ENCODE results near the gene PRDM1.

PRDM1 gene

DNA sequence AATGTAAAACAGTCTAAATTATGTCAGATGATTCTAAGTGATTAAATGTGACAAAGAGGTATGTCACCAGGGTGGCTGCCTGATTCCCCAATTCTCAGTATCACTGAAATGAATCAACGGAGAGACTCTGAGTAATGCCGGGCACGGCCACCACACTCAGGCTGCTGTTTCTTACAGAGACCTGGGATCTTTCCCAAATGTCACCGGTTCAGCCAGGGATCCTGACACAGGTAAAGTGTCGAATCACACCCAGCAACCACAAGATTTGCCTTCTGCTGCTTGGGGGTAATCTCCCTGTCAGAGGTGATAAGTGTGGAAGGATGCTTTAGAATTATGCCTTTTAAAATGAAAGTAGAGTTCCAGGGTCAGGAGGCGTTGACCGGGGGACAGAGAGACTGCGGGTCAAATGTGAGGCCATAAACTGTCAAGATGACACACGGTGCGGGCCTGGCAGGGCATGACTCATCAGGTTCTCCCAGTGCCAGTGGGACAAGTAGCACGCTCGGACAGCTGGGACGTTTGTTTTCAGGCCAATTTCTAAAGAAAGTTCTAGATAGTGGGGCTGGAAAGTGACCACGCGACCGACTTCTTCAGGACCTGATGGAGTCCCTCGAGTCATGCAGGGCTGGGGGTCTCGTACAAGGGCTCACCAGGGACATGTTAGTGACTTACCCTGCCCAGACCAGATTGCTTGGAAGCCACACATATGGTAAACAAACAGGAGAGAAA is 48.9 kb downstream of the PRDM1 start:
- Histone ChIP-seq H3K9ac (ENCODE audit: low read length in 5 of 5) (no peak overlapping the region), H3K4me3 (ENCODE audit: low read depth in 1 of 5, low read length in 5 of 5) (peak overlapping the region in 1 of 5 donors; percentile 9), H3K4me1 (ENCODE audit: control insufficient read depth in 5 of 5, insufficient read depth in 5 of 5, low read length in 5 of 5) (peaks cover 0 to 4% (median 0%) of the 10 kb centered on the region in 5 donors), H3K27me3 (ENCODE audit: control insufficient read depth in 5 of 5, insufficient read depth in 4 of 5, low read length in 5 of 5) (peaks cover 0 to 3% (median 0%) of the 10 kb centered on the region in 5 donors), H3K9me3 (ENCODE audit: control insufficient read depth in 5 of 5, low read length in 5 of 5) (no peaks in the 10 kb centered on the region), H3K27ac (ENCODE audit: low read depth, low read length) (no peak overlapping the region), H3K36me3 (ENCODE audit: control insufficient read depth in 5 of 5, insufficient read depth in 5 of 5, low read length in 5 of 5) (no peaks in the 10 kb centered on the region)

DNA sequence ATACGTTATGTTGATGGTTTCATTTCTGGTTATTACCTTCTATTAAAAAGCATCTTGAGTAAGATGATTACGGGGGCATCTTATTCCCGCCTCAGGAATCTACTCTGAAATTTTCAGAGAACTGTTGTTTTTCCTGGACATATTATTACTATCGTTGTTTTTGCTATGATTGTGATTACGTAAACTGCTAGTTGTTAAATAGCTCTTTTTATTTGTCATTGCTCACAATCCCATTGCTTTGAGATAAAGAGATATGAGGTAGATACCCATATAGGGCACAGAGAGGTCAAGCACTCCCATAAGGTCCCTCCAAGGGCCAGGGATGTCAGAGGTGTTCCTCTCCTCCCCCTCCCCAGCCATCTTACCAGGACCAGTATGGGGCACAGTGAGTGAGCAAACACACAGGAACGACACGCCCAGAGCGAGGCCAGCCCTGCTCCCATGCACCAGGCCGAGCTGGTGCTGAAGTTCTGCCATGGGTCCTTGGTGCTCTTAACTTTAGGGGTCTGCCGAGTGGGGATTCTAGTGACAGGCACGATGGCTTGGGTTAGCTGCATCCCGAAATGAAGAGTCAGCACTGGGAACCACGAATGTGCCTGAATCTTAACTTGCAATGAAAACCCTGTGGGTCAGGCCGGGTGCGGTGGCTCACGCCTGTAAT is 49.9 kb downstream of the PRDM1 start:
- no peak overlapping the region for H3K27ac ChIP-seq (ENCODE audit: low read depth, low read length)

DNA sequence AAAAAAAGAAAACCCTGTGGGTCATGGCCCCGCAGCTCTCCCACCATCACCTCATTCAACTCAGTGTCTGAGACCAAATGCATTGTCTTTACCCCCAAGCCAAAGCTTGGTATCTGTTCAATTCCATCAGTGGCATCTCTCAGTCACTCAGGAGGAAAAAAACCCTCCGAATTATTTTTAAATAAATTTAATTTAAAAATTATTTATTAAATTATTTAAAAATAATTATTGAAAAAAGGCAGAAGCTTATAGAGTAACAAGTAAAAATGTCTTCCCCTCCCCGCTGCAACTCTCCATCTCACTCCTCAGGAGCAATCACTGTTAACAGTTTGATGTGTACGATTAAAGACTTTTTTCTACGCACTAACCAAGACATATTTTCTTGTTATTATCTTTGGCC is 50.7 kb downstream of the PRDM1 start:
- Histone ChIP-seq H3K4me1 (ENCODE audit: control insufficient read depth in 5 of 5, insufficient read depth in 5 of 5, low read length in 5 of 5) (peaks cover 0 to 4% (median 0%) of the 10 kb centered on the region in 5 donors), H3K27ac (ENCODE audit: low read depth, low read length) (no peak overlapping the region), H3K4me3 (ENCODE audit: low read depth in 1 of 5, low read length in 5 of 5) (no peak overlapping the region), H3K9me3 (ENCODE audit: control insufficient read depth in 5 of 5, low read length in 5 of 5) (no peaks in the 10 kb centered on the region), H3K27me3 (ENCODE audit: control insufficient read depth in 5 of 5, insufficient read depth in 4 of 5, low read length in 5 of 5) (peaks cover 0 to 3% (median 0%) of the 10 kb centered on the region in 5 donors), H3K36me3 (ENCODE audit: control insufficient read depth in 5 of 5, insufficient read depth in 5 of 5, low read length in 5 of 5) (no peaks in the 10 kb centered on the region), H3K9ac (ENCODE audit: low read length in 5 of 5) (no peak overlapping the region)

More for the DNA sequence above, 49.9 kb downstream of the PRDM1 start:
- peaks cover 0 to 4% (median 0%) of the 10 kb centered on the region in 5 donors for H3K4me1 ChIP-seq (ENCODE audit: control insufficient read depth in 5 of 5, insufficient read depth in 5 of 5, low read length in 5 of 5)
- H3K9ac ChIP-seq (ENCODE audit: low read length in 5 of 5) = no peak overlapping the region
- H3K4me3 ChIP-seq (ENCODE audit: low read depth in 1 of 5, low read length in 5 of 5) = no peak overlapping the region
- no peaks in the 10 kb centered on the region for H3K9me3 ChIP-seq (ENCODE audit: control insufficient read depth in 5 of 5, low read length in 5 of 5)
- no peaks in the 10 kb centered on the region for H3K36me3 ChIP-seq (ENCODE audit: control insufficient read depth in 5 of 5, insufficient read depth in 5 of 5, low read length in 5 of 5)
- H3K27me3 ChIP-seq (ENCODE audit: control insufficient read depth in 5 of 5, insufficient read depth in 4 of 5, low read length in 5 of 5) = peaks cover 0 to 3% (median 0%) of the 10 kb centered on the region in 5 donors

DNA sequence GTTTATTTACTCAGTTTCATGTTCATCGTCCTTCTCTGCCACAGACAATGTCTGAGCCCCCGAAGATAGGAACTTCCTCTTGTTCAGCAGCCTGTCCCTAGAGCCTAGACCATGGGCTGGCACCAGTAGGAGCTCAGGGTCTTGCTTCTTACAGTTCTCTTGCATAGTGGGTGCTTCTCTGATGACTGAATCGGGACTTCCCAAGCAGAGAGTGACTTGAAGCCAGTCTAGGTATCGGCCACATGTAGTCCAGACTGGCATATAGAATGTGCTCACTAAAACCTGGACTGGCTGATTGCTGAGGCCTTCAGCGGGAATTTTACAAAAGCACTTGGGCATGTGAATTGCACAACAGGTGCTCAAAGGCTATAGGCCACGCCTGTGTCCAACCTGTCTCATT is 52.0 kb downstream of the PRDM1 start:
- H3K9ac ChIP-seq (ENCODE audit: low read length in 5 of 5) = no peak overlapping the region
- peaks cover 0 to 3% (median 0%) of the 10 kb centered on the region in 5 donors for H3K27me3 ChIP-seq (ENCODE audit: control insufficient read depth in 5 of 5, insufficient read depth in 4 of 5, low read length in 5 of 5)
- H3K9me3 ChIP-seq (ENCODE audit: control insufficient read depth in 5 of 5, low read length in 5 of 5) = no peaks in the 10 kb centered on the region
- no peaks in the 10 kb centered on the region for H3K36me3 ChIP-seq (ENCODE audit: control insufficient read depth in 5 of 5, insufficient read depth in 5 of 5, low read length in 5 of 5)
- no peak overlapping the region for H3K4me3 ChIP-seq (ENCODE audit: low read depth in 1 of 5, low read length in 5 of 5)
- no peak overlapping the region for H3K27ac ChIP-seq (ENCODE audit: low read depth, low read length)
- peaks cover 0 to 4% (median 0%) of the 10 kb centered on the region in 5 donors for H3K4me1 ChIP-seq (ENCODE audit: control insufficient read depth in 5 of 5, insufficient read depth in 5 of 5, low read length in 5 of 5)

DNA sequence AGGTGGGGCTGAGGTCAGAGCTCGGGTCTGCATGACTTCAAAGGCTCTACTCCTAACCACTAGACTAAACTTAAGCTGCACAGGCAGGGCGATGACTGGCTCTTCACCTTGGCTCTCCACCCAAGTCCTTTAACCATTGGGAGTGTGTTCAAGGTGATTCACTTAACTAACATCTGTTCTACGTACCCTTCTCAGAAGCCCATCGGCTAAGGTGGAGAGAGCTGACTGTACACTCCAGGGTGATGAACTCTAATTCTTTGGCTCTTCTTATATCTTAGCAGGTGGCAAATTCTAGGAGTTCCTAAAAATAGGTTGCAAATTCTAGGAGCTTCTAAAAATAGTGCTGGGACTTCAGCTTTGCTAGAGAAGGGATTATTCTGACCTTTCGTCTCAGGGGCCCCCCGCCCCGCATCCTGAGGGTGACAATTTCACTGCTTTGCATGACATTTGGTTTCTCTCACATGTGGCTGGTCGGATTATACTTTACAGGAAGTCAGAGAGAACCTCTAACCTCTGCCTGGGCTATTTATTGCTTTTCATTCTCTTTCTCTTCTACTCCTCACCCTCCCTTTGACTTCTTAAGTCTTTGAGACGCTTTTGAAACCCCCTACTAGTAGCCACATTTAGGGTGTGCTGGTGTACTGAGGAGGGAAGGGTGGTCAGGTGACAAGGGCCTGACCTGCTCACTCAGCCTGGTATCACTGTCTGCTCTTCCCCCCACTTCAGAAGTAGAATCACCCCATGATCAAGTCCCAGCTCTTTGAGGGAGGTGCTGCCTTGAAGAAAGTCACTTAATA is 55.5 kb downstream of the PRDM1 start:
- no peaks in the 10 kb centered on the region for H3K4me1 ChIP-seq (ENCODE audit: control insufficient read depth in 5 of 5, insufficient read depth in 5 of 5, low read length in 5 of 5)
- no peak overlapping the region for H3K27ac ChIP-seq (ENCODE audit: low read depth, low read length)
- peaks cover 0 to 2% (median 0%) of the 10 kb centered on the region in 5 donors for H3K27me3 ChIP-seq (ENCODE audit: control insufficient read depth in 5 of 5, insufficient read depth in 4 of 5, low read length in 5 of 5)
- H3K9me3 ChIP-seq (ENCODE audit: control insufficient read depth in 5 of 5, low read length in 5 of 5) = no peaks in the 10 kb centered on the region
- no peak overlapping the region for H3K9ac ChIP-seq (ENCODE audit: low read length in 5 of 5)
- no peak overlapping the region for H3K4me3 ChIP-seq (ENCODE audit: low read depth in 1 of 5, low read length in 5 of 5)
- H3K36me3 ChIP-seq (ENCODE audit: control insufficient read depth in 5 of 5, insufficient read depth in 5 of 5, low read length in 5 of 5) = no peaks in the 10 kb centered on the region

DNA sequence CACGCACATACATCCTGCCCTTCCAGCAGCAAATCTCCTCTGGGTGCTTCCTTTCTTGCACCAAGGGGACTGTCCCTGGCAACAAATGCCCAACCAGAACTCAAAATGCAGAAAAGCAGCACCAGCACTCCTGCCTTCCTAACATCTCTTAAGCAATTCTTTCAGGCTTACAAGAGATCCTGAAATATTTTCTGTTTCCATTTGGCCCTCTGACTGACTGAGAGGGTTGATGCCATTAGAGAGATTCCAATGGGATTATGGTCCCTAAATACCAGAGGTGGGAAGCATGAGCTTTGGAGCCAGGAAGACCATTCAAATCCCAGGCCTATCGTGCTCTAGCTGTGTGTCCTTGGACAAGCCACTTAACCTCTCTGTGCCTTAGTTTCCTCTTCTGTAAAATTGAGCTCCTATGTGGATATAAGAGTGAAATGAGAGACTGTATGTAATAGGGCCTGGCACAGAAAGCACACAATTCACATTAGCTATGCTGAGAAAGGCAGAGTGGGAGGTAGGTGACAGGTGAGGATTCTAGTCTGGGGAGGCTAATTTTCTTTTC is 56.8 kb downstream of the PRDM1 start:
- Histone ChIP-seq H3K27me3 (ENCODE audit: control insufficient read depth in 5 of 5, insufficient read depth in 4 of 5, low read length in 5 of 5) (no peaks in the 10 kb centered on the region), H3K4me3 (ENCODE audit: low read depth in 1 of 5, low read length in 5 of 5) (no peak overlapping the region), H3K4me1 (ENCODE audit: control insufficient read depth in 5 of 5, insufficient read depth in 5 of 5, low read length in 5 of 5) (no peaks in the 10 kb centered on the region), H3K9ac (ENCODE audit: low read length in 5 of 5) (no peak overlapping the region), H3K27ac (ENCODE audit: low read depth, low read length) (no peak overlapping the region), H3K9me3 (ENCODE audit: control insufficient read depth in 5 of 5, low read length in 5 of 5) (no peaks in the 10 kb centered on the region), H3K36me3 (ENCODE audit: control insufficient read depth in 5 of 5, insufficient read depth in 5 of 5, low read length in 5 of 5) (no peaks in the 10 kb centered on the region)

DNA sequence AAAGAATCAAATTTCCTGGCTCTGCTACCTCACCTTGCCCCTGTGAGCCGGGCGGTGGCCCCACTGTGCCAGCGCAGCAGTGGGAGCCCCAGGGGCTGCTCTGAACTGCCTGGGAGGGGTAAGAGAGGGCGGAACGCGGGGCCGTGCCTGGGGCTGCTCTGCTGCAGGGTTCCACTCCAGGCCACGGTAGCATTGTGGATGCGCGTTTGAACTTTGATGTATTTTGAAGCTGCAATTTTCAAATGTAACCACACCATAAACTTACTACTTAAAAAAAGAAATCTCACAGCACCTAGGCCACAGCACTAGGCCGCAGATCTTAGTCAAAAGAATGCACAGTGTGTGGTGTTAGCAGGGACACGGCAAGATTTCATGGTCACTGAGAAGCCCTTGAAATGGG is 57.5 kb downstream of the PRDM1 start:
- Histone ChIP-seq H3K4me3 (ENCODE audit: low read depth in 1 of 5, low read length in 5 of 5) (no peak overlapping the region), H3K27me3 (ENCODE audit: control insufficient read depth in 5 of 5, insufficient read depth in 4 of 5, low read length in 5 of 5) (no peaks in the 10 kb centered on the region), H3K27ac (ENCODE audit: low read depth, low read length) (no peak overlapping the region), H3K4me1 (ENCODE audit: control insufficient read depth in 5 of 5, insufficient read depth in 5 of 5, low read length in 5 of 5) (no peaks in the 10 kb centered on the region), H3K9me3 (ENCODE audit: control insufficient read depth in 5 of 5, low read length in 5 of 5) (no peaks in the 10 kb centered on the region), H3K36me3 (ENCODE audit: control insufficient read depth in 5 of 5, insufficient read depth in 5 of 5, low read length in 5 of 5) (no peaks in the 10 kb centered on the region), H3K9ac (ENCODE audit: low read length in 5 of 5) (no peak overlapping the region)

DNA sequence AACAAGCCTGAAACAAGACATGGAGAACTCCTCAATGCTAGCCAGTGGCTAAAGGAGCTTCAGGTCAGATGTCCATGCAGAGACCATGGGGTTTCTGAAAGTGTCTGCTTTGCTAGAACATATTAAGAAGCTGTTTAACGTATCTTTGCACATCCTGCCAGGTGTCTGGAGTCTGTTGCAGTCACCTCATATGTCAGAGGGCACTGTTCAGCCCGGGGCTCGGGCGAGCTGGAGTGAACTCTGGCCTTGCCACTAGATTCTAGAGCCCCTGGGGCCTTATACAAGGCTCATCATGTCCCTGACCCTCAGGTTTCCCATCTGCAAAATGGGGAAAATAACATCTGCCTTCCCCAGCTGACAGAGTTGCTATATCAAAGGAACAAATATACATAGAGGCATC is 59.0 kb downstream of the PRDM1 start:
- Histone ChIP-seq H3K9me3 (ENCODE audit: control insufficient read depth in 5 of 5, low read length in 5 of 5) (no peaks in the 10 kb centered on the region), H3K4me3 (ENCODE audit: low read depth in 1 of 5, low read length in 5 of 5) (no peak overlapping the region), H3K4me1 (ENCODE audit: control insufficient read depth in 5 of 5, insufficient read depth in 5 of 5, low read length in 5 of 5) (no peaks in the 10 kb centered on the region), H3K9ac (ENCODE audit: low read length in 5 of 5) (no peak overlapping the region), H3K27me3 (ENCODE audit: control insufficient read depth in 5 of 5, insufficient read depth in 4 of 5, low read length in 5 of 5) (no peaks in the 10 kb centered on the region), H3K36me3 (ENCODE audit: control insufficient read depth in 5 of 5, insufficient read depth in 5 of 5, low read length in 5 of 5) (no peaks in the 10 kb centered on the region), H3K27ac (ENCODE audit: low read depth, low read length) (no peak overlapping the region)

DNA sequence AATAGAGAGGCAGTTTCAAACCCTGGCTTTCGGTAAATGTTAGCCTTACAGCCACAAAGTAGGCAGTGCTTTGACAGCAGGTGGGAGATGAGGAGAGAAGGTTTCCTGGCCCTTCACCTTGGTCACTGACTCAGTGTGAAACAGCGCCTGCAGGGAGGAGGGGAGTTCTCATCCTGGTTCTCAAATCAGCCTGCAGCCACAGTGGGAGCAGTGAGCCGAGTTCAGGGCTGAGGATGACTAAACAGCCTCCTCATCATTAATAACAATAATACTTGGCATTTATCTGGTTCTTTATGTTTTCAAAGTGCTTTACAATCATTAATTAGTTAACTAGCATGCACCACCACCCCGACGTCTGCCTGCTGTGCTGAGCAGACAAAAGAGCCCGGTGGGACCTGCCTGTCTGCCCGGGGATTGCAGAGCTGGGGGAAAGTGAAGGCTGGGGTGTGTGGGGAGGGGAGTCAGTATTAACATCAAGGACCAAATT is 59.6 kb downstream of the PRDM1 start:
- no peaks in the 10 kb centered on the region for H3K27me3 ChIP-seq (ENCODE audit: control insufficient read depth in 5 of 5, insufficient read depth in 4 of 5, low read length in 5 of 5)
- H3K27ac ChIP-seq (ENCODE audit: low read depth, low read length) = no peak overlapping the region
- H3K9ac ChIP-seq (ENCODE audit: low read length in 5 of 5) = no peak overlapping the region
- no peak overlapping the region for H3K4me3 ChIP-seq (ENCODE audit: low read depth in 1 of 5, low read length in 5 of 5)
- H3K4me1 ChIP-seq (ENCODE audit: control insufficient read depth in 5 of 5, insufficient read depth in 5 of 5, low read length in 5 of 5) = no peaks in the 10 kb centered on the region
- no peaks in the 10 kb centered on the region for H3K9me3 ChIP-seq (ENCODE audit: control insufficient read depth in 5 of 5, low read length in 5 of 5)
- no peaks in the 10 kb centered on the region for H3K36me3 ChIP-seq (ENCODE audit: control insufficient read depth in 5 of 5, insufficient read depth in 5 of 5, low read length in 5 of 5)

All from subcutaneous abdominal adipose tissue (tissue), 5 donors.